ENCODE measurements around the gene INPP4B. TPM values are rescaled to one million over a fixed set of nuclear protein-coding genes. Genes with fewer than 3 reads are reported as not detected.
A peak's percentile ranks its signal among the peaks of the same experiment; 100 is the strongest.

Gene INPP4B
- total RNA-seq, 1 experiment from 2014 or later = 17.6 TPM

DNA sequence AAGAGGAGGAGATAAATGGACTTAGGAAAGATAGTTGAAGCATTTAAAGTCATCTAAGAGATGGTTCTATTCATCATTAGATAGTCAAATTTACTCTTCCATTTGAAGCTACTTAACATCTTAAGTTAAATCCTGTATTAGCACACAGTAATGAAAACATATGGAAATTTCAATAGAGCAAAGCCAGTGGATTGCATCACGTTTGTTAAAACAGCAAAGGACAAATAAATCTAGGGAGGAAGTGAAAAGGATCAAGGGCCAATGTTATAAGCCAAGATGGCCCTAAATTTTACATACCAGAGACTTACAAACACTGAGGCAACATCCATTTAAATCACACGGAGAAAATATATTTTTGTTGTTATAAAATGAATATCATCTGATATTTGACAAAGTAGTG lies 602.8 kb downstream of the INPP4B start:
- POLR2A ChIA-PET = interaction anchor here (1.0 kb wide), 2 partner anchors 18 to 29 kb away, joined by 3 read pairs; no protein-coding TSS in a partner anchor
- CTCF ChIA-PET = no interaction called here
- BruUV-seq (replicated peaks) = no TSS peak
- no peaks in the 10 kb centered on the region for H3K36me3 Mint-ChIP-seq (ENCODE audit: insufficient read depth, unreplicated experiment)
- H3K27ac Mint-ChIP-seq (ENCODE audit: low read depth, unreplicated experiment) = no peak overlapping the region
- no peaks in the 10 kb centered on the region for H3K9me3 Mint-ChIP-seq (ENCODE audit: unreplicated experiment)
- no peak for TF ChIP-seq CTCF (IDR thresholded peaks at IDR 0.05; ENCODE audit: unreplicated experiment)
- H3K27me3 Mint-ChIP-seq (ENCODE audit: insufficient read depth, unreplicated experiment) = no peaks in the 10 kb centered on the region
- no peak for DNase-seq (ENCODE audit: unreplicated experiment)
- peaks cover 5% of the 10 kb centered on the region for H3K4me1 Mint-ChIP-seq (ENCODE audit: insufficient read depth, unreplicated experiment)
- intact Hi-C loops (cut with micrococcal nuclease) = no loop called here
- H3K4me3 Mint-ChIP-seq (ENCODE audit: unreplicated experiment) = no peak overlapping the region

DNA sequence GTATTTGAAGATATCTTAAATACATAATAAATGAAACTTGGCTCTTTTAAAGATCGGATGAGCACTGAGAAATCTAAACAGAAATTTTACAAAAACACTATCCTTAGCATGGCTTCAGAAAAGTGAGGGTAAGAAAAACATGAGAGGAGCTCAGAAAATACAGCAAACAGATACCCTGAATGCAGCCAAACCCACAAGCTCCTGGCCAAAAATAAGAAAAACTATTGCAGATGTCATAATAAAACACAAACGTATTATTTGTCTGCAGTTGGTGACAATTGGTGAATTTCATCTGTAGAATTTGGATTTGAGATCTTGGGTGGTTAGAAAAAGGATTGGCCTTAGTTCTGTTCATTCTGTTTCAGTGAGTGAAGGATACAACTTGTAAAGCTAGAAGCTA lies 603.9 kb downstream of the INPP4B start:
- DNase-seq (ENCODE audit: unreplicated experiment) = no peak
- H3K27ac Mint-ChIP-seq (ENCODE audit: low read depth, unreplicated experiment) = peak overlapping the region; percentile 1
- no peak overlapping the region for H3K4me3 Mint-ChIP-seq (ENCODE audit: unreplicated experiment)
- peaks cover 6% of the 10 kb centered on the region for H3K4me1 Mint-ChIP-seq (ENCODE audit: insufficient read depth, unreplicated experiment)
- H3K27me3 Mint-ChIP-seq (ENCODE audit: insufficient read depth, unreplicated experiment) = no peaks in the 10 kb centered on the region
- ChIA-PET CTCF (interaction anchor here (0.6 kb wide), 1 partner anchor 10 kb away, joined by 3 read pairs; no protein-coding TSS in a partner anchor), POLR2A (no interaction called here)
- H3K9me3 Mint-ChIP-seq (ENCODE audit: unreplicated experiment) = no peaks in the 10 kb centered on the region
- no peaks in the 10 kb centered on the region for H3K36me3 Mint-ChIP-seq (ENCODE audit: insufficient read depth, unreplicated experiment)
- no TSS peak for BruUV-seq (replicated peaks)
- intact Hi-C loops (cut with micrococcal nuclease) = no loop called here
- TF ChIP-seq CTCF (IDR thresholded peaks at IDR 0.05; ENCODE audit: unreplicated experiment) = no peak

DNA sequence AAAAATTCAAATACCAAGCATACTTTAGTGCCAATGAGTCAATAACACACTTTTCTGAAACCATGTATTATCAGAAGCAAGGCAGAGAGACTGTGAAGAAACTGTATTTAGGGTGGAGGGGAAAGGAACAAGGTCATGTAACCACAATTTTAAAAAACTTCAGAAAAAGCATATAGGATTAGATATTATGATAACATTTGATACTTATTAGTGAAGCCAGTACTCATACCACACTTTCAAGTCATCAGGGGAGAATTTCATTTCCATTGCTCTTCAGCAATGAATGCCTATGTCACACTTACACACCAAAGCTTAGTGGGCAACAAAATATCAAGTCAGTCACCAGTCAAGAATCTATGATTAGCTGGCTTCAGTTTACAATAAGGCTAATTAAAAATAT lies 607.5 kb downstream of the INPP4B start:
- Mint-ChIP-seq H3K4me1 (ENCODE audit: insufficient read depth, unreplicated experiment) (peaks cover 6% of the 10 kb centered on the region), H3K36me3 (ENCODE audit: insufficient read depth, unreplicated experiment) (no peaks in the 10 kb centered on the region), H3K27me3 (ENCODE audit: insufficient read depth, unreplicated experiment) (no peaks in the 10 kb centered on the region), H3K9me3 (ENCODE audit: unreplicated experiment) (no peaks in the 10 kb centered on the region), H3K27ac (ENCODE audit: low read depth, unreplicated experiment) (no peak overlapping the region), H3K4me3 (ENCODE audit: unreplicated experiment) (no peak overlapping the region)
- CTCF ChIA-PET = interaction anchor here (0.7 kb wide), 1 partner anchor 113 kb away, joined by 3 read pairs; no protein-coding TSS in a partner anchor
- no peak for DNase-seq (ENCODE audit: unreplicated experiment)
- no peak for TF ChIP-seq CTCF (IDR thresholded peaks at IDR 0.05; ENCODE audit: unreplicated experiment)
- BruUV-seq (replicated peaks) = no TSS peak
- POLR2A ChIA-PET = no interaction called here
- intact Hi-C loops (cut with micrococcal nuclease) = no loop called here

GRCh38 chr4:142236268-142236667 lies 609.8 kb downstream of the INPP4B start:
- POLR2A ChIA-PET = interaction anchor here (0.5 kb wide), 1 partner anchor 142 kb away, joined by 3 read pairs; no protein-coding TSS in a partner anchor
- DNase-seq (ENCODE audit: unreplicated experiment) = no peak
- H3K27ac Mint-ChIP-seq (ENCODE audit: low read depth, unreplicated experiment) = no peak overlapping the region

More at GRCh38 chr4:142236268-142236667, 609.8 kb downstream of the INPP4B start:
- H3K4me1 Mint-ChIP-seq (ENCODE audit: insufficient read depth, unreplicated experiment) = peaks cover 6% of the 10 kb centered on the region
- no peaks in the 10 kb centered on the region for H3K27me3 Mint-ChIP-seq (ENCODE audit: insufficient read depth, unreplicated experiment)
- H3K9me3 Mint-ChIP-seq (ENCODE audit: unreplicated experiment) = no peaks in the 10 kb centered on the region
- CTCF ChIA-PET = no interaction called here
- intact Hi-C loops (cut with micrococcal nuclease) = no loop called here
- no TSS peak for BruUV-seq (replicated peaks)
- no peak for TF ChIP-seq CTCF (IDR thresholded peaks at IDR 0.05; ENCODE audit: unreplicated experiment)
- H3K36me3 Mint-ChIP-seq (ENCODE audit: insufficient read depth, unreplicated experiment) = no peaks in the 10 kb centered on the region
- H3K4me3 Mint-ChIP-seq (ENCODE audit: unreplicated experiment) = no peak overlapping the region
